ENCODE results near the gene PCDHB12.
A peak's percentile ranks its signal among the peaks of the same experiment; 100 is the strongest.
"Not testable (repeated sequence)": the region's sequence is repeated elsewhere in the genome, so short reads cannot be mapped to it uniquely, and the experiment has no call there.

PCDHB12 gene

DNA sequence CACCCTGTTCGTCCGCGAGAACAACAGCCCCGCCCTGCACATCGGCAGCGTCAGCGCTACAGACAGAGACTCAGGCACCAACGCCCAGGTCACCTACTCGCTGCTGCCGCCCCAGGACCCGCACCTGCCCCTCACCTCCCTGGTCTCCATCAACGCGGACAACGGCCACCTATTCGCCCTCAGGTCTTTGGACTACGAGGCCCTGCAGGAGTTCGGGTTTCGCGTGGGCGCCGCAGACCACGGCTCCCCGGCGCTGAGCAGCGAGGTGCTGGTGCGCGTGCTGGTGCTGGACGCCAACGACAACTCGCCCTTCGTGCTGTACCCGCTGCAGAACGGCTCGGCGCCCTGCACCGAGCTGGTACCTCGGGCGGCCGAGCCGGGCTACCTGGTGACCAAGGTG lies 27.4 kb downstream of the PCDHB12 start:
- Mint-ChIP-seq H3K27me3 (peaks cover 45% of the 10 kb centered on the region), H3K36me3 (peaks cover 12% of the 10 kb centered on the region), H3K9me3 (peaks cover 50% of the 10 kb centered on the region)
- not testable (repeated sequence) for H3K4me1 Mint-ChIP-seq, H3K4me3 Mint-ChIP-seq, H3K27ac Mint-ChIP-seq

DNA sequence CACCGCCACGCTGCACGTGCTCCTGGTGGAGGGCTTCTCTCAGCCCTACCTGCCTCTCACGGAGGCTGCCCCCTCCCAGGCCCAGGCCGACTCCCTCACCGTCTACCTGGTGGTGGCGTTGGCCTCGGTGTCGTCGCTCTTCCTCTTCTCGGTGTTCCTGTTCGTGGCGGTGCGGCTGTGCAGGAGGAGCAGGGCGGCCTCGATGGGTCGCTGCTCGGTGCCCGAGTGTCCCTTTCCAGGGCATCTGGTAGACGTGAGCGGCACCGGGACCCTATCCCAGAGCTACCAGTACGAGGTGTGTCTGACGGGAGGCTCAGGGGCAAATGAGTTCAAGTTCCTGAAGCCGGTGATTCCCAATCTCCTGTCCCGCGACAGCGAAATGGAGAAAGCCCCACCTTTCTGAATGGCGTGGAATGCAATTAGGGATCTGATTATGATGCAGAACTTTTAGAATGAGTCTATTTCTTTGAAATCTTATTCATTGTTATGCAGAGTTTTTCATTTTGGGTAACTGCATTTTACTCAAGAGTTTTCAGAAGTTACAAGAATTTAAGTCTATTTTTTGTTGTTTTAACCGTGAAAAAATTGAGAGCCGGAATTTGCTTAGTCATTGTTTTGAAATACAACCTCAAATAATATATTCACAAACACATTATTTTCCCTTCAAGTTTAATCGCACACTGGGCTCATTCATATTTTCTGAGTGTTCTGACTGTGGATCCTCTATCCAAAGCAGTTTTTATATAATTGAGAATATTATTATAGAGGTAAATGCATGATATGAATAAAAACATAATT lies 28.2 kb downstream of the PCDHB12 start:
- H3K27ac Mint-ChIP-seq, result no peak overlapping the region
- H3K9me3 Mint-ChIP-seq, result peaks cover 43% of the 10 kb centered on the region
- no peaks in the 10 kb centered on the region for H3K4me1 Mint-ChIP-seq
- peak overlapping the region; percentile 61 for H3K4me3 Mint-ChIP-seq
- H3K36me3 Mint-ChIP-seq, result peaks cover 12% of the 10 kb centered on the region
- H3K27me3 Mint-ChIP-seq, result peaks cover 47% of the 10 kb centered on the region

DNA sequence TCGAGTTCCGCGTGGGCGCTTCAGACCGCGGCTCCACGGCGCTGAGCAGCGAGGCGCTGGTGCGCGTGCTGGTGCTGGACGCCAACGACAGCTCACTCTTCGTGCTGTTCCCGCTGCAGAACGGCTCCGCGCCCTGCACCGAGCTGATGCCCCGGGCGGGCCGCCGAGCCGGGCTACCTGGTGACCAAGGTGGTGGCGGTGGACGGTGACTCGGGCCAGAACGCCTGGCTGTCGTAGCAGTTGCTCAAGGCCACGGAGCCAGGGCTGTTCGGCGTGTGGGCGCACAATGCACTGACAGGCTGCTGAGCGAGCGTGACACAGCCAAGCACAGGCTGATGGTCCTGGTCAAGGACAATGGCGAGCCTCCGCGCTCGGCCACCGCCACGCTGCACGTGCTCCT lies 33.0 kb downstream of the PCDHB12 start:
- Mint-ChIP-seq H3K9me3 (peaks cover 39% of the 10 kb centered on the region), H3K36me3 (peaks cover 25% of the 10 kb centered on the region), H3K27me3 (peaks cover 48% of the 10 kb centered on the region), H3K4me3 (no peak overlapping the region), H3K4me1 (no peaks in the 10 kb centered on the region), H3K27ac (no peak overlapping the region)

DNA sequence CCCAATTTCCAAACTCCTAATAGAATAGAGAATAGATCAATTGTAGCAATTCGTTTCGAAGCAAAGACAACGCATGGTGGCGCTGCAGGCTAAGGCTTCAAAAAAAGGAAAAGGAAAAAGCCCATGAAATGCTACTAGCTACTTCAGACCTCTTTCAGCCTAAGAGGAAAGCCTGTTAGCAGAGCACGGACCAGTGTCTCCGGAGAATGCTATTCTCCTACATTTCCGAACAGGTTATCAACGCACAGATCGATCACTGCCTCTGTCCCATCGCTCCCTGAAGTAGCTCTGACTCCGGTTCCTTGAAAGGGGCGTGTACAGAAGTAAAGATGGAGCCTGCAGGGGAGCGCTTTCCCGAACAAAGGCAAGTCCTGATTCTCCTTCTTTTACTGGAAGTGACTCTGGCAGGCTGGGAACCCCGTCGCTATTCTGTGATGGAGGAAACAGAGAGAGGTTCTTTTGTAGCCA lies 36.8 kb downstream of the PCDHB12 start, which contains the start of gene PCDHB15:
TSS of gene PCDHB15 (plus strand) at position 146 of the 468 bp plus-strand sequence. CDS start at position 330, 184 bp downstream.
- Mint-ChIP-seq H3K9me3 (peaks cover 42% of the 10 kb centered on the region), H3K36me3 (peaks cover 26% of the 10 kb centered on the region), H3K27me3 (peaks cover 32% of the 10 kb centered on the region), H3K27ac (no peak within 1 kb of the TSS), H3K4me3 (peak within 1 kb of the TSS; percentile 37), H3K4me1 (no peaks in the 10 kb centered on the region)

DNA sequence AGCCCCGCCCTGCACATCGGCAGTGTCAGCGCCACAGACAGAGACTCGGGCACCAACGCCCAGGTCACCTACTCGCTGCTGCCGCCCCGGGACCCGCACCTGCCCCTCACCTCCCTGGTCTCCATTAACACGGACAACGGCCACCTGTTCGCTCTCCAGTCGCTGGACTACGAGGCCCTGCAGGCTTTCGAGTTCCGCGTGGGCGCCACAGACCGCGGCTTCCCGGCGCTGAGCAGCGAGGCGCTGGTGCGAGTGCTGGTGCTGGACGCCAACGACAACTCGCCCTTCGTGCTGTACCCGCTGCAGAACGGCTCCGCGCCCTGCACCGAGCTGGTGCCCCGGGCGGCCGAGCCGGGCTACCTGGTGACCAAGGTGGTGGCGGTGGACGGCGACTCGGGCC lies 38.5 kb downstream of the PCDHB12 start:
- H3K27ac Mint-ChIP-seq, H3K4me3 Mint-ChIP-seq, H3K4me1 Mint-ChIP-seq: not testable (repeated sequence)
- Mint-ChIP-seq H3K36me3 (peaks cover 21% of the 10 kb centered on the region), H3K9me3 (peaks cover 35% of the 10 kb centered on the region), H3K27me3 (peaks cover 22% of the 10 kb centered on the region)

DNA sequence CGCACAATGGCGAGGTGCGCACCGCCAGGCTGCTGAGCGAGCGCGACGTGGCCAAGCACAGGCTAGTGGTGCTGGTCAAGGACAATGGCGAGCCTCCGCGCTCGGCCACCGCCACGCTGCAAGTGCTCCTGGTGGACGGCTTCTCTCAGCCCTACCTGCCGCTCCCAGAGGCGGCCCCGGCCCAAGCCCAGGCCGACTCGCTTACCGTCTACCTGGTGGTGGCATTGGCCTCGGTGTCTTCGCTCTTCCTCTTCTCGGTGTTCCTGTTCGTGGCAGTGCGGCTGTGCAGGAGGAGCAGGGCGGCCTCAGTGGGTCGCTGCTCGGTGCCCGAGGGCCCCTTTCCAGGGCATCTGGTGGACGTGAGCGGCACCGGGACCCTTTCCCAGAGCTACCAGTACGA lies 38.9 kb downstream of the PCDHB12 start:
- peaks cover 35% of the 10 kb centered on the region for H3K9me3 Mint-ChIP-seq
- H3K27ac Mint-ChIP-seq, result not testable (repeated sequence)

GRCh38 chr5:141250576-141250975 lies 42.1 kb downstream of the PCDHB12 start:
- Mint-ChIP-seq H3K4me1 (no peaks in the 10 kb centered on the region), H3K36me3 (peaks cover 16% of the 10 kb centered on the region), H3K27me3 (peaks cover 5% of the 10 kb centered on the region), H3K4me3 (no peak overlapping the region), H3K9me3 (peaks cover 24% of the 10 kb centered on the region), H3K27ac (no peak overlapping the region)

More for the DNA sequence above, 38.9 kb downstream of the PCDHB12 start:
- Mint-ChIP-seq H3K27me3 (peaks cover 19% of the 10 kb centered on the region), H3K36me3 (peaks cover 20% of the 10 kb centered on the region)
- not testable (repeated sequence) for H3K4me3 Mint-ChIP-seq, H3K4me1 Mint-ChIP-seq

- no peaks in the 10 kb centered on the region for H3K4me1 Mint-ChIP-seq
- peaks cover 14% of the 10 kb centered on the region for H3K9me3 Mint-ChIP-seq
- no peak overlapping the region for H3K4me3 Mint-ChIP-seq
- peaks cover 26% of the 10 kb centered on the region for H3K36me3 Mint-ChIP-seq
- no peaks in the 10 kb centered on the region for H3K27me3 Mint-ChIP-seq
- no peak overlapping the region for H3K27ac Mint-ChIP-seq
These were observed 49.9 kb downstream of the PCDHB12 start for GRCh38 chr5:141258464-141258863.

DNA sequence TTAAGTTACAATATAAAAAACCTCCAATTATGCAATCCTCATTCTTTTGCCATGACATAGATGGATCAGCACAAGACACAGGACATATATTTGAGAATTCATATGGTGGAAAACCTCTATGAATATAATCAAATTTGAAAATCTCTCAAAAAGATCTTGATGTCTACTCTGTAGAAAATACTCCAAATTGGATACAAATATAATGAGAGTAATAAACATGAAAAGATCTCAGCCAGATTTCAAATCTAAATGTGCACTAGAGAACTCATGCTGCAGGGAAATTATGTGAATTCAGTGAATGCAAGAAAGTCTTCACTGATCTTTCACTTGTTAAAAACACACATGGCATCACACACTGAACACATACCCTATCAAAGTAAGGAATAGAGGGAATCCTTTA lies 50.4 kb downstream of the PCDHB12 start:
- H3K36me3 Mint-ChIP-seq, result peaks cover 27% of the 10 kb centered on the region

GRCh38 chr5:141260458-141261237 lies 52.1 kb downstream of the PCDHB12 start:
- no peaks in the 10 kb centered on the region for H3K27me3 Mint-ChIP-seq
- no peak overlapping the region for H3K27ac Mint-ChIP-seq
- no peak overlapping the region for H3K4me3 Mint-ChIP-seq
- peaks cover 32% of the 10 kb centered on the region for H3K36me3 Mint-ChIP-seq
- peaks cover 13% of the 10 kb centered on the region for H3K9me3 Mint-ChIP-seq
- H3K4me1 Mint-ChIP-seq, result no peaks in the 10 kb centered on the region

More for the DNA sequence above, 50.4 kb downstream of the PCDHB12 start:
- no peak overlapping the region for H3K27ac Mint-ChIP-seq
- no peaks in the 10 kb centered on the region for H3K27me3 Mint-ChIP-seq
- no peak overlapping the region for H3K4me3 Mint-ChIP-seq
- H3K9me3 Mint-ChIP-seq, result peaks cover 14% of the 10 kb centered on the region
- H3K4me1 Mint-ChIP-seq, result no peaks in the 10 kb centered on the region

GRCh38 chr5:141261238-141261546 lies 52.7 kb downstream of the PCDHB12 start:
- Mint-ChIP-seq H3K4me1 (no peaks in the 10 kb centered on the region), H3K36me3 (peaks cover 36% of the 10 kb centered on the region), H3K4me3 (no peak overlapping the region), H3K27ac (no peak overlapping the region), H3K9me3 (peaks cover 15% of the 10 kb centered on the region), H3K27me3 (no peaks in the 10 kb centered on the region)

Data from activated naive CD4-positive, alpha-beta T cell treated with anti-CD3 and anti-CD28 coated beads, Interleukin-2, amount 50 U/mL, for 24 hours (primary cell).